NCI-H2029 treated with DMSO at 0.1 percent for 48 hours (cell line): Measurements from ENCODE around the gene ST6GALNAC2.
"Not testable (repeated sequence)": the region's sequence is repeated elsewhere in the genome, so short reads cannot be mapped to it uniquely, and the experiment has no call there.

Experiments
- DNase-seq: peaks from one replicate; lab custom pipeline; 2025; lab: John Stamatoyannopoulos, UW

ST6GALNAC2 gene

GRCh38 chr17:76570457-76570856 lies 15.2 kb downstream of the ST6GALNAC2 start:
- DNase-seq = no peak

- DNase-seq = no peak
Observed at GRCh38 chr17:76569607-76570279, 15.9 kb downstream of the ST6GALNAC2 start.

- no peak for DNase-seq
Observed at GRCh38 chr17:76568811-76569221, 16.8 kb downstream of the ST6GALNAC2 start.

- DNase-seq = no peak
Observed at GRCh38 chr17:76567634-76568432, 17.8 kb downstream of the ST6GALNAC2 start.

- no peak for DNase-seq
Observed at GRCh38 chr17:76566988-76567431, 18.6 kb downstream of the ST6GALNAC2 start.

- DNase-seq = no peak
Observed at GRCh38 chr17:76566613-76566943, 19.1 kb downstream of the ST6GALNAC2 start.

GRCh38 chr17:76565728-76566612 lies 19.7 kb downstream of the ST6GALNAC2 start:
- no peak for DNase-seq

GRCh38 chr17:76564991-76565727 lies 20.5 kb downstream of the ST6GALNAC2 start:
- not testable (repeated sequence) for DNase-seq

- not testable (repeated sequence) for DNase-seq
Observed at GRCh38 chr17:76563359-76563758, 22.3 kb downstream of the ST6GALNAC2 start.

GRCh38 chr17:76562734-76563148 lies 22.9 kb downstream of the ST6GALNAC2 start:
- no peak for DNase-seq

GRCh38 chr17:76561799-76562268 lies 23.8 kb downstream of the ST6GALNAC2 start:
- DNase-seq = no peak

- DNase-seq = no peak
Observed at GRCh38 chr17:76561332-76561731, 24.3 kb downstream of the ST6GALNAC2 start.

GRCh38 chr17:76560877-76561221 lies 24.8 kb downstream of the ST6GALNAC2 start:
- no peak for DNase-seq

GRCh38 chr17:76560036-76560876 lies 25.4 kb downstream of the ST6GALNAC2 start:
- no peak for DNase-seq

- DNase-seq = not testable (repeated sequence)
Observed at GRCh38 chr17:76559460-76559859, 26.2 kb downstream of the ST6GALNAC2 start.

GRCh38 chr17:76558198-76559095 lies 27.2 kb downstream of the ST6GALNAC2 start:
- peak; percentile 8 for DNase-seq

GRCh38 chr17:76557368-76558197 lies 28.1 kb downstream of the ST6GALNAC2 start:
- peak; percentile 80 for DNase-seq

- no peak for DNase-seq
Observed at GRCh38 chr17:76556765-76557367, 28.8 kb downstream of the ST6GALNAC2 start.
